Measurements from ENCODE around the gene CDH23. TPM values are rescaled to one million over a fixed set of nuclear protein-coding genes. Genes with fewer than 3 reads are reported as not detected.
A peak's percentile ranks its signal among the peaks of the same experiment; 100 is the strongest.

The CDH23 gene
- total and polyA plus RNA-seq, 9 of the 15 experiments (the other 6 are each of a cell fraction or from before 2014, with no cell fraction given): 0.18 to 1.2 (median 0.47) TPM

- TF ChIP-seq ZBTB11 (CRISPR knock-in tag; IDR thresholded peaks at IDR 0.05) (peak in 1 of 3 experiments; percentile 60; a peak in 2 of 6 replicates), NFE2 (IDR thresholded peaks at IDR 0.05; ENCODE audit: low read depth) (peak; percentile 99), STAT5A (IDR thresholded peaks at IDR 0.05; ENCODE audit: borderline replicate concordance, low read length) (peak; percentile 36; the same call in 1 of the 2 replicates), TCFL5 (CRISPR knock-in tag; conservative IDR thresholded peaks at IDR 0.05) (peak; percentile 16; the same call in 1 of the 2 replicates), ZNF311 (CRISPR knock-in tag; IDR thresholded peaks at IDR 0.05) (no peak), TAL1 (IDR thresholded peaks at IDR 0.05) (0 out of 2 replicates have a peak, but pooled peaks have one; percentile 4), ZNF384 (IDR thresholded peaks at IDR 0.05; ENCODE audit: low read depth, low read length) (no peak), TRIM25 (IDR thresholded peaks at IDR 0.05; ENCODE audit: borderline replicate concordance) (no peak; the same call in 1 of the 2 replicates), EHMT2 (IDR thresholded peaks at IDR 0.05) (no peak), POLR2G (IDR thresholded peaks at IDR 0.05; ENCODE audit: low read depth, low read length) (peak; percentile 79), SRSF9 (IDR thresholded peaks at IDR 0.05; ENCODE audit: borderline replicate concordance, low read depth, low read length) (no peak), CREB5 (CRISPR knock-in tag; IDR thresholded peaks at IDR 0.05) (peak; percentile 66; the same call in 1 of the 2 replicates)
- TF ChIP-seq, protein P1, sequence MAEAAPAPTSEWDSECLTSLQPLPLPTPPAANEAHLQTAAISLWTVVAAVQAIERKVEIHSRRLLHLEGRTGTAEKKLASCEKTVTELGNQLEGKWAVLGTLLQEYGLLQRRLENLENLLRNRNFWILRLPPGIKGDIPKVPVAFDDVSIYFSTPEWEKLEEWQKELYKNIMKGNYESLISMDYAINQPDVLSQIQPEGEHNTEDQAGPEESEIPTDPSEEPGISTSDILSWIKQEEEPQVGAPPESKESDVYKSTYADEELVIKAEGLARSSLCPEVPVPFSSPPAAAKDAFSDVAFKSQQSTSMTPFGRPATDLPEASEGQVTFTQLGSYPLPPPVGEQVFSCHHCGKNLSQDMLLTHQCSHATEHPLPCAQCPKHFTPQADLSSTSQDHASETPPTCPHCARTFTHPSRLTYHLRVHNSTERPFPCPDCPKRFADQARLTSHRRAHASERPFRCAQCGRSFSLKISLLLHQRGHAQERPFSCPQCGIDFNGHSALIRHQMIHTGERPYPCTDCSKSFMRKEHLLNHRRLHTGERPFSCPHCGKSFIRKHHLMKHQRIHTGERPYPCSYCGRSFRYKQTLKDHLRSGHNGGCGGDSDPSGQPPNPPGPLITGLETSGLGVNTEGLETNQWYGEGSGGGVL (CRISPR knock-in tag; IDR thresholded peaks at IDR 0.05): no peak
Measured at GRCh38 chr10:71860243-71861029, 463.7 kb downstream of the CDH23 start (continued).
